ENCODE results near the gene RRAS.
"Not testable (repeated sequence)": the region's sequence is repeated elsewhere in the genome, so short reads cannot be mapped to it uniquely, and the experiment has no call there.

RRAS gene

DNA sequence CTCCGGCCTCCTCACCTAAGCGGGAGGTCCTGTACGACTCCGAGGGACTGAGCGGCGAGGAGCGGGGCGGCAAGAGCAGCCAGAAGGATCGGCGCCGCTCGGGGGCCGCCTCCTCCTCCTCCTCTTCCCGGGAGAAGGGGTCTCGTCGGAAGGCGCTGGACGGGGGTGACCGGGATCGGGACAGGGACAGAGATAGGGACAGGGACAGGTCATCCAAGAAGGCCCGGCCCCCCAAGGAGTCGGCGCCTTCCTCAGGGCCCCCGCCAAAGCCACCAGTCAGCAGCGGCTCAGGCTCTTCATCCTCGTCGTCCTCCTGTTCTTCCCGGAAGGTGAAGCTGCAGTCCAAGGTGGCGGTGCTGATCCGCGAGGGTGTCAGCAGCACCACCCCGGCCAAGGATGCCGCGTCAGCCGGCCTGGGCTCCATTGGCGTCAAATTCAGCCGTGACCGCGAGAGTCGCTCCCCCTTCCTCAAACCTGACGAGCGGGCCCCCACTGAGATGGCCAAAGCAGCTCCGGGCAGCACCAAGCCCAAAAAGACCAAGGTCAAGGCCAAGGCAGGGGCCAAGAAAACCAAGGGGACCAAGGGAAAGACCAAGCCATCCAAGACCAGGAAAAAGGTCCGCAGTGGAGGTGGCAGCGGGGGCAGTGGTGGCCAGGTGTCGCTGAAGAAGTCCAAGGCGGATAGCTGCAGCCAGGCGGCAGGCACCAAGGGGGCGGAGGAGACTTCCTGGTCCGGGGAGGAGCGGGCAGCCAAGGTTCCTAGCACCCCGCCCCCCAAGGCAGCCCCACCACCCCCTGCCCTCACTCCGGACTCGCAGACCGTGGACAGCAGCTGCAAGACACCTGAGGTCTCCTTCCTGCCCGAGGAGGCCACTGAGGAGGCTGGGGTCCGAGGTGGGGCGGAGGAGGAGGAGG is 12.9 kb upstream of the RRAS start:
- DNase-seq = no peak

DNA sequence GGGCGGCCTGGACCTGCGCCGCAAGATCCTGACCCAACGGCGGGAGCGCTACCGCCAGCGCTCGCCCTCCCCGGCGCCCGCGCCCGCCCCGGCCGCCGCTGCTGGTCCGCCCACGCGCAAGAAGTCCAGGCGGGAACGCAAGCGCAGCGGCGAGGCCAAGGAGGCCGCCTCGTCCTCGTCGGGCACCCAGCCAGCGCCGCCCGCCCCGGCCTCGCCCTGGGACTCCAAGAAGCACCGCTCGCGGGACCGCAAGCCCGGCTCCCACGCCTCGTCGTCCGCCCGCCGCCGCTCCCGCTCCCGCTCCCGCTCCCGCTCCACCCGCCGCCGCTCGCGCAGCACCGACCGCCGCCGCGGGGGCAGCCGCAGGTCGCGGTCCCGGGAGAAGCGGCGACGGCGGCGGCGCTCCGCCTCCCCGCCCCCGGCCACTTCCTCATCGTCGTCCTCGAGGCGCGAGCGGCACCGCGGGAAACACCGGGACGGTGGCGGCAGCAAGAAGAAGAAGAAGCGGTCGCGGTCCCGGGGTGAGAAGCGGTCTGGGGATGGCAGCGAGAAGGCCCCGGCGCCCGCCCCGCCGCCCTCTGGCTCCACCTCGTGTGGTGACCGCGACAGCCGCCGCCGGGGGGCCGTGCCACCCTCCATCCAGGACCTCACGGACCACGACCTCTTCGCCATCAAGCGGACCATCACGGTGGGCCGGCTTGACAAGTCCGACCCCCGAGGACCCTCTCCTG is 12.0 kb upstream of the RRAS start:
- DNase-seq = no peak

DNA sequence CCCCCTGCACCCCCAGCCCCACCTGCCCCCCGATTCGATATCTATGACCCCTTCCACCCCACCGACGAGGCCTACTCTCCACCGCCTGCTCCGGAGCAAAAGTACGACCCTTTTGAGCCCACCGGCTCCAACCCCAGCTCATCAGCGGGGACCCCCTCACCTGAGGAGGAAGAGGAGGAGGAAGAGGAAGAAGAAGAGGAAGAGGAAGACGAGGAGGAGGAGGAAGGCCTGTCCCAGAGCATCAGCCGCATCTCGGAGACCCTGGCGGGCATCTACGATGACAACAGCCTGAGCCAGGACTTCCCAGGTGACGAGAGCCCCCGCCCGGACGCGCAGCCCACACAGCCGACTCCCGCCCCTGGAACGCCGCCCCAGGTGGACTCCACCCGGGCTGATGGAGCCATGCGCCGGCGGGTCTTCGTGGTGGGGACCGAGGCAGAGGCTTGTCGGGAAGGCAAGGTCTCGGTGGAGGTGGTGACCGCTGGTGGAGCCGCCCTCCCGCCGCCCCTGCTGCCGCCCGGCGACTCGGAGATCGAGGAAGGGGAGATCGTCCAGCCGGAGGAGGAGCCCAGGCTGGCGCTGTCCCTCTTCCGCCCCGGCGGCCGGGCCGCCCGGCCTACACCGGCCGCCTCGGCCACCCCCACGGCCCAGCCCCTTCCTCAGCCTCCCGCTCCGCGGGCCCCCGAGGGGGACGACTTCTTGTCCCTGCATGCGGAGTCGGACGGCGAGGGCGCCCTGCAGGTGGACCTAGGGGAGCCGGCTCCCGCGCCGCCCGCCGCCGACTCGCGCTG is 11.3 kb upstream of the RRAS start:
- no peak for DNase-seq

DNA sequence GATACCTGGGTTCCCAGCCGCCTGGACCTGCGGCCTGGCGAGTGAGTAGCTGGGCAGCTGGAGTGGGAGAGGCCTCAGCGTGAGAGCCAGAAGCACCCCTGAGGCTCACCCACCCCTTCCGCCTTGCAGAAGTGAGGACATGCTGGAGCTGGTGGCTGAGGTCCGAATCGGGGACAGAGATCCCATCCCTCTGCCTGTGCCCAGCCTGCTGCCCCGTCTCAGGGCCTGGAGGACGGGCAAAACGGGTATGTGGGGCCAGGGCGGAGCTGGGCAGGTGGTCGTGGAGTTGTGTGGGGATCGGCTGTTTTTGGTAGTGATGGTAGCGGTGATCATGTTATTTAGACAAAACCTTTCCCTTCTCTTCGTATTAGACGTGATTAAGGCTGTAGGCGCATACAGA is 6.6 kb upstream of the RRAS start:
- no peak for DNase-seq

DNA sequence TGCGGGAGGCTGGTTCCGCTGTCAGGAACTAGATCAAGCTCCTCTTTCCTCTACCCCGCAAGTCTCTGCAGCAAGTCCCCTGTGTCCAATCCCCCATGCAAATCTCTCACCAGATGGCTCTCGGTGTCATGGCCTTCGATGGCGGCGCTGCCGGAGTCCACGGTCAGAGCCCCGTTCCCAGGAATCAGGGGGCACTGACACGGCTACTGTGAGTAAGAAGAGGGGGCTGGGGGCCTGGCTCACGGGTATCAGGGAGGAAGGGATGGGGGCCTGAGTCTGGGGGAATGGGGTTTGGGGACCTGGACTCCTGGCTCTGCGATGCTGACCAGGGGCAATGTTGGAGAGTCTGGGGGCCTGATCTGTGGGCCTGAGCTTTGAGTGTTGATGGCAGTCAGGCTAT is 6.1 kb upstream of the RRAS start:
- DNase-seq = no peak

DNA sequence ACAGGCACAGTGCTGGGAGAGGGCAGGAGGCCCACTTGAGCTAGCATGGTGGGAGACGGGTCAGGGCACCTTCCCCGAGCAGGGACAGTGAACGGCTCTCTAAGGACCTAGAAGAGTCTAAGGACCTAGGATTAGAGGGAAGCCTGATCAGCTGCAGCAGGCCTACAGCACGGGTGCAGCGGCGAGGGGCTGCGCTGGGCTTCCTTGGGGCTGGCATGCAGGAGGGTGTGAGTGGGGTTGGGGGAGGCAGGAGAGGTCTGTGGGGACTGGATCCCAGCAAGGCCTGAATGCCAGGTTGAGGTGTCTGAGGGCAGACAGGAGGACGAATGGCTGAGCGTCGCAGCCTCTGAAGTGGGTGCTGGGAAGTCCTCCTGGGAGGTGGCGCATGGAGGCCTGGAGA is 5.6 kb upstream of the RRAS start:
- no peak for DNase-seq

DNA sequence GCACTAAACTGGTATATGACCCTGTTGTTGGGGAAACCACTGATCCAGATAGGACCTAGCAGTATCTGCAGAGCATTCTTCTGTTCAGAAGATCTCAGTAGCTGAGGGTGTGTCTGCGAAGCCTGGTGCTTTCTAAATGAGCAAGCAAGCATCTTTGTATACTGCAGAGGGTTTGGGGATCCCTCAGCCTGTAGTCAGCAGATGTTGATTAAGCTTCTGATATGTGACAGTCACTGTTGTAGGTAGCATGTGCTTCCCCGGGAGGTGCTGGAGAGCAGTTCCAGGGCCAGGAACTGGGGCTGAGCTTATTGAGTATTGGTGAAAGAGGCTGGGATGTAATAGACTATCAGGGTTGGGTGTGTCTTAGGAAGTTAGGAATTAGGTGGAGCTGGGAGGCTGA is 3.5 kb upstream of the RRAS start:
- no peak for DNase-seq

DNA sequence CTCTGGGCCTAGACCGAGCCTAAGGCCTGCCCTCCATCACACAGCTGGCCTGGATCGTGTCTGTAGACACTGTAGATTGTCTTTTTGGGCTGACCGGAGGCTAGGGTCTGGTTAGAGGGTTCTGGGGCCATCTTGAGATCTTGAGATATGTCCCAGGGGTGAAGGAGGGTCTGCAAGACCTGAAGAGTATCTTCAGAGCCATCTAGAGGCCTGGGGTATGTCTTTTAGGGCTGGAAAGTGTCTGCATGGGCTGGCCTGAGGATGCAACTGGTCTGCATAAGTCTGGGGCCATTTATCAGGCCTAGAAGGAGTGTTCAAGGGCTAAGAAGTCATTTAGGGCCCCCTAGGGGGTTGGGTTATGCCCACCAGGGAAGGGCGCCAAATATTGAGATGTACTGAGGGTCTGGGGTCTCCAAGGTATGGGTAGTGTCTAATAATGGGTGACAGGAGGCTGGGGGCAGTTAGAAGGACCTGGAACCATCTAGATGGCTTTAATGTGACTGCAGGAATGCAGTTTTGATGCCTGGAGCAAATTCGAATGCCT is 2.6 kb upstream of the RRAS start:
- DNase-seq = no peak

DNA sequence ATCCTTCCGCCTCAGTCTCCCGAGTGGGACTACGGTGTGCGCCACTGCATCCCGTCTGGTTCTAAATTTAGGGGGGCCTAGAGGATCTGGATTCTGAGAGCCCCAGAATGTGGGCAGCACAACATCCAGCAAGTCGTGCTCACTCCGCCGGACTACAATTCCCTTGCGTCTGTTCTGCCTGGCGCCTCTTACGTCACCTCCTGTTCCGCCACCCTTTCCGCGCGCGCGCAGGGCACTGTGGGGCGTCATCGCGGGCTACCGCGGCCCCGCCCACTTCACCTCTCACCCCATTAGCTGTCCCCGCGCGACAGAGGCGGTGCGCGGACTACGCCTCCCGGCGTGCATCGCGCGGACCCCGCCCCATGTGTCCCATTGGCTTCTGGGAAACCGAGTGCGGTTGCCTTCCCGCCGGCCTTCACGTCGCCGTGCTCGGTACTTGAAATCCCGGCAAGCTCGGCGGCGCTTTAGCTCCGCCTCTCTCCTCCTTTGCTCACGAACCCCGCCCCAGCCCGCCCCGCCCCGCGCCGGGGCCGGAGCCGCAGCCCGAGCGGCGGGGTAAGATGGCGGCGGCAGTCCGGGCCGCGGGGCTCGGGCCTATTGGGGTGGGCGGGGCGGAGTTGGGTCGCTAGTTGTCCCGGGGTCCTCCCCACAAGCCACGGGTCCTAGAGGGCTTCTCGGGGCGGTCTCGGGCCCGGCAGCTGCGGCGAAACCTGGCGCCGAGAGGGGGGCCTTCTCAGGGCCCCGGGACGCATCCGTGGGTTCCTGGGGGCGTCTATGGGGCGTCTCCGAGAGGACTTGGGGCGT is 1.9 kb upstream of the RRAS start, which contains the start of gene SCAF1:
Gene SCAF1, plus strand, starts transcription at position 522 of the 804 bp plus-strand sequence. CDS start 2,818 bp downstream, outside the sequence.
- DNase-seq = peak; percentile 99

DNA sequence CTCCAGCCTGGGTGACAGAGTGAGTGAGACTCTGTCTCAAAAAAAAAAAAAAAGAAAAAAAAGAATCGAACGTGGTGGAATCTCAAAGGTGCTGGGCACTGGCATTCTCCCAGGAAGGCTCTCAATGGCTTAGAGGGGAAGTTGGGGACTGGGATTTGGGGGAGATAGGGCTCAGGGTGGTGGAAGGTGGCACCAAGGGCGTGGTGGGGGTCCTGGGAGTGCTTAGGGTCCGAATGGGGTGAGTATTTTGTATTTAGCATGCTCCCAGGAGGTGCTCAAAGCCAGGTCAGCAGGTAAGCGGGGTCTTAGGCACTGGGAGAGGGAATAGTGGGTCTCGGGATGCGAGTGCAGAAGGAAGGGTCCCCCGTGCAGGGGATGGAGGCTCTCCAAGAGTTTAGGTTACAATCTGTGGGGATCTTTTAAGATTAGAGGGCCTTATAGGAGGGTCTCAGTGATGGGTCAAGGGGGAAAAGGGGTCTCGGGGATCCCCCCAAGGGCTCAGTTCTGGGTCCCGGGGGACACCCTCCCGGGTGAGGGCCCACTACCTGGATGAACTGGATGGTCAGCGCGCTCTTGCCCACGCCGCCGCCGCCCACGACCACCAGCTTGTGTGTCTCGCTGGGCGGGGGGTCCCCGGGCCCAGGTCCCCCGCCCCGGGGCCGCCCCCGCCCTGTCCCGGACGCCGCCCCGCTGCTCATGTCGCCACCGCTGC is 386 bp downstream of the RRAS start:
- no peak for DNase-seq

DNA sequence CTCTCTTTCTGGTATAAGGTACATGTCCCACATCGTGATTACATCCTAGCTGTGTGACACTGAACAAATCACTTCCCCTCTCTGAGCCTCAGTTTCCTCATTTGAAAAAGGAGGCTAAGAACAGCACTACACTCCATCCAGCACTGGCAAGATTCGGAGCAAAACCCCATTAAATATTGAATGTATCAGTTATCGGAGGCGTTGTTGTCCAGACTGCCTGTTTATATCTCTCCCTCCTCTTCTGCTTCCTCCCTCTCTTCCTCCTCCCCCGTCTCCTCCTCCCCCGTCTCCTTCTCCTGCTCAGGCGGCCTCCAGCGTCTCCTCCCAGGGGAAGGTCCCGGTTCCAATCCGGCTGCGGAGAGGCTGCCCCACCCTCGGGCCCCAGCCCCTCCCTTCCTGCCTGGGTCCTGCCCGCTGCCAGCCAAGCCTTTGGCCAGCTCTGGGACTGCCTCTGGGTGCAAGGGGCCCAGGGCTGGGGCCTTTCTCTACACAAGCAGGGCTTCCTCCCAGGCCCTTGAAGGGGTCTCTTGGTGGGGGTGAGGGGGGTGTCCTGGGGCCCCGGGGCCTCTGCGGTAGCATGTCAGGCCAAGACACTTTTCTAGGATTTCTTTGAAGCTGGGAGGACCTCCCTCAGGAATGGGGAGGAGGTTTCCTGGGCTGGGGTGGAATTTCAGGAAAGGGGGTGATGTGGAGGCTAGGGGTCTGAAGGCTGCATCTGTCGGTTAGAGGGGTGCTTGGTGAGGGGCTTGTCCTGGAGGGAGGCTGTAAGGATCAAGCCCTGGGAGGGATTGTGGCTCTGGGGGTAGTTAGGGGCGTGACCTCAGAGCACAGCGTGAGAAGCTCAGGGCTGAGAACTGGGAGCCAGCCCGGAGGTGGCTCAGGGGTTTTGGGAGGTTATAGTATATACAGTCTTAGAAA is 1.9 kb downstream of the RRAS start:
- DNase-seq = no peak

DNA sequence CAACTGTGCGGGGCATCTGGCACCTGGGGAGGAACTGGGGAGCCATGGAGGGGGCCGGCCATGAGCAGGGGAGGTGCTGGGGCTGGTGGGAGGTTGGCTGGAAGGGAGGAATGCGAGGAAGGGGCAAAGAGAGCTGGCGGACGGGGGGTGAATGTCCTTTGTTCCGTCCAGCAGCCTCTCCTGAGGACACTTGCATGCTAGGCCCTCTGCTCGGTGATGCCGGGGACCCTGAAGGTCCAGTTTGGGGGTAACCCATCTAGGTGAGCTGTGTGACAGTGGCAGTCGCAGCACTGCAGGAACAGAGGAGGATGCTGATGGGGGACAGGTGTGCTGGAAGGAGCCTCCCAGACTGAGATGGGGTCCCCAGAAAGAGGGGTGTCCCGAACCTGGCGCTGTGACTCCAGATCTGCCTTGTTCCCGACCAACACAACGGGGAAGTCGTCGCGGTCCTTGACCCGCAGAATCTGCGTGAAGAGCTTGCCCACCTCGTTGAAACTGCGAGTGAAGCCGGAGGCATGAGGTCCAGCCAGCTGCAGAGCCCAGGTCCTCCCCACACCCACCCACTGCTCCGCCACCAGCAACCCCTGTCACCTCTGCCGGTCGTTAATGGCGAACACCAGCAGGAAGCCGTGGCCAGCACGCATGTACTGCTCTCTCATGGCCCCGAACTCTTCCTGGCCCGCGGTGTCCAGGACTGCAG is 3.6 kb downstream of the RRAS start:
- no peak for DNase-seq

DNA sequence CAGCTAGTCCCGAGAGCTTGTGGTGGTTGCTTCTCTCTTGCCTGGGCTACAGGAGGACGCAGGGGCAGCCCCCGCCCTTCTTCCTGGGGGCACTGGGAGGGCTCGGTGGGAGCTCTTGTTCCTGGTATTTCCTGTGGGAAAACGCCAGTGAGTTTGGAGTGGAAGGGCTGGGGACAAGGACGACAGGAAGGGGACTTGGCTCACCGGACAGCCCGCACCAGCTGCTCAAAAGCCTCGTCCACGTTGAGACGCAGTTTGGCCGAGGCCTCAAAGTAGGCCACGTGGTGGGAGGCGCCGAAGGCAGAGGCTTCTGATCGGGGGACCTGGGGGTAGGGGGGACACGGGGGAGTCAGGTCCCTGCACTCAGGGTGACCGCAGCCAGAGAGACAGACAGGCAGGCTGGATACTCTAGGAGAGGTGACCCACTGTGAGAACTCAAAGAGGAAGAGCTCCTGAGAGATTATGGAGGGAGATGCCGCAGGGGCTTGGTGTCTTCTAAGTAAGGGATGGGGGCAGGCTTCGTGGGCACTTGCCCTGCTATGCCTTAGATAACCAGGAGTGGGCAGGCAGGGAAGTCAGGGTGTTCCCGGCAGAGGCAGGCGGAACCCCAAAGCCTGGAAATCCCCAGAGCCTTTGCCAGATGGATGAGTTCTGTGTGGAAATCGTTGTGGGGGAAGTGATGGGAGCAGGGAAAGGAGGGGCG is 4.3 kb downstream of the RRAS start:
- DNase-seq = no peak

DNA sequence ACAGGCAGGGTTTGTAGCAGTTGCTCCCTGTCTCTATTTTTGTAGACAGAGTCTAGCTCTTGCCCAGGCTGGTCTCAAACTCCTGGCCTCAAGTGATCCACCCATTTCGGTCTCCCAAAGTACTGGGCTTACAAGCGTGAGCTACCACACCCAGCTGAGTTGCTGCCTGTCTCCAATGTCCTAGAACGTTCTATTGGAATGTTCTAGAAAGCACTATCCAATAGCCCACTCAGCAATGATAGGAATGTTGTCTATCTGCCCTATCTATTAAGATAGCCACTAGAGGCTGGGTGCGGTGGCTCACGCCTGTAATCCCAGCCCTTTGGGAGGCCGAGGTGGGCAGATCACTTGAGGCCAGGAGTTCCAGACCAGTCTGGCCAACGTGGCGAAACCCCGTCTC is 6.7 kb downstream of the RRAS start:
- DNase-seq = not testable (repeated sequence)

DNA sequence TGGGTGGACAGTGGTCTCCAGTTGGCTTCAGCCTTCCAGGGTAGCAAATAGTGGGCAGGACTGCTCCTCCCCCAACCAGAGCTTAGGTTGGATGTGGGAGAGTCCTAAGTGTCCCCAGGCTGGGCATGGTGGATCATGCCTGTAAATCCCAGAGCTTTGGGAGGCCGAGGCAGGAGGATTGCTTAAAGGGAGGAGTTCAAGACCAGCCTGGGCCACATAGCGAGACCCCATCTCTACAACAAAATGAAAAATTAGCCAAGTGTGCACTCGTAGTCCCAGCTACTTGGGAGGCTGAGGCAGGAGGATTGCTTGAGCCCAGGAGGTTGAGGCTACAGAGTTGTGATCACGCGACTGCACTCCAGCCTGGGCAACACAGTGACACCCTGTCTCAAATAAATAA is 7.4 kb downstream of the RRAS start:
- no peak for DNase-seq

DNA sequence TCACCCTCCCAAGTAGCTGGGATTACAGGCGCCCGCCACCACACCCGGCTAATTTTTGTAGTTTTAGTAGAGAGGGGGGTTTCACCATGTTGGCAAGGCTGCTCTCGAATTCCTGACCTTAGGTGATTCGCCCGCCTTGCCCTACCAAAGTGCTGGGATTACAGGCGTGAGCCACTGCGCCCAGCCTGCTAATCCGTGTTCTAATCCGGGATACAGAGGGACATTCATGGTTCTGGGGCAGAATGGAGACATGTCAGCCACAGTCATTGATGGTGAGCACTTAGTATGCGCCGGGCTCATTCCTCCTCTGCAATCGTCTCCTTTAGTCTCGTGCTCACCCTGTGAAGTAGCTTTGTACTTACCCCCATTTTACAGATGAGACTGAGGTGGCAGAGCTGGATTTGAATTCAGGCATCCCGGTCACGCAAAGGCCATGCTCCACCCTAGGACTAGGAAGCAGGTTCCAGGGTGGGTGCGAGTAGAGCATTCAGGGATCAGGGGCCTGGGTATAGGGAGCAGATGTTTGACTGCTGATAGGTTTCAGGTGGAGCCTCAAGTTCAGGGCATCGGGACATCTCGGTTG is 8.2 kb downstream of the RRAS start:
- no peak for DNase-seq

DNA sequence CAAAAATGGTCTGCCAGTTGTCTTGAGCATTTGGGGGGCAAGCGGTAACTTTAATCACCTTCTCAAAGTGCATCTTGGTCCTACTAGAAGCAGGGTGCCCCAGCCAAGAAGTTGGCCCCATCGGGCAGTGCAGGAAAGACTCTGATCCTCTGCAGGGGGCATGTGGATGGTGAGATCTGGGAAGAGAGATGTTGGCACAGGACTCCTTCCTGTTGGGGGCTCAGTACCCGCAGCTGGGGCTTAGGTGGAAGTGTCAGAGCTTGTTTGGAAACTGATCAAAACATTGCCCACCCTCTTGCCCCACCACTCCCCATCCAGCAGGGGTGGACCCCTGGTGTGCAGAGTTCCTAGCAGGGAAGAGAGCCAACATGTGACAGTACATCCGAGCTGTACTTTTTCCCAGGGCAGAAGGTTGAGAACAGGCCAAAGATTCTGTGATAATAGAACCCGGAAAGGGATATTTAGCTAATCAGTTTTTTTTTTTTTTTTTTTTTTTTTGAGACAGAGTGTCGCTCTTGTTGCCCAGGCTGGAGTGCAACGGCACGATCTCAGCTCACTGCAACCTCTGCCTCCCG is 8.8 kb downstream of the RRAS start:
- no peak for DNase-seq

DNA sequence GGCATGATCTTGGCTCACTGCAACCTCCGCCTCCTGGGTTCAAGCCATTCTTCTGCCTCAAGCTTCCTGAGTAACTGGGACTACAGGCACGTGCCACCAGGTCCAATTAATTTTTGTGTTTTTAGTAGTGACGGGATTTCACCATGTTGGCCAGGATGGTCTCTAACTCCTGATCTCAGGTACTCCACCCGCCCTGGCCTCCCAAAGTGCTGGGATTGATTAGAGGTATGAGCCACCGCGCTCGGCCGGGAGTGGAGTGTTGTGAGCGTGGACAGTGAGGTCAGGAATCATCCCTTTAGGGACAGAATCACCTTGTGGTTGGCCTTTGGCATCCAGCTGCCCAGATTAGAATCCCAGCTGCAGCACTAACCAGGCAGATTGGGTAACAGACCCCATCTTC is 10.3 kb downstream of the RRAS start:
- DNase-seq = no peak
